Transverse colon (tissue), 4 donors: Measurements from ENCODE around the gene ZHX3.

Experiments
- CTCF ChIP-seq, 5 experiments: fragments of 200-600 bp in 3 of 5; fragments of 450-650 bp in 2 of 5; sonication (generic) in 3 of 5; IDR thresholded peaks; 1 replicate in 2 of 5; 2 replicates in 3 of 5; pipeline ENCODE4 v1.5.1; 2016 to 2017; ENCODE audit warnings: antibody characterized with exemption in 5 of 5, inconsistent platforms in 3 of 5, mild to moderate bottlenecking in 2 of 5, moderate library complexity in 1 of 5
- EP300 ChIP-seq: sonication (generic); formaldehyde crosslinking; IDR thresholded peaks from one replicate; pipeline ENCODE4 v1.6.1; 2017; ENCODE audit warnings: antibody characterized with exemption, low read depth
- POLR2AphosphoS5 ChIP-seq, 3 donors: sonication (generic); formaldehyde crosslinking; IDR thresholded peaks; one replicate each; pipeline ENCODE4 v1.6.1; 2016; ENCODE audit warnings: antibody characterized with exemption in 3 of 3

DNA sequence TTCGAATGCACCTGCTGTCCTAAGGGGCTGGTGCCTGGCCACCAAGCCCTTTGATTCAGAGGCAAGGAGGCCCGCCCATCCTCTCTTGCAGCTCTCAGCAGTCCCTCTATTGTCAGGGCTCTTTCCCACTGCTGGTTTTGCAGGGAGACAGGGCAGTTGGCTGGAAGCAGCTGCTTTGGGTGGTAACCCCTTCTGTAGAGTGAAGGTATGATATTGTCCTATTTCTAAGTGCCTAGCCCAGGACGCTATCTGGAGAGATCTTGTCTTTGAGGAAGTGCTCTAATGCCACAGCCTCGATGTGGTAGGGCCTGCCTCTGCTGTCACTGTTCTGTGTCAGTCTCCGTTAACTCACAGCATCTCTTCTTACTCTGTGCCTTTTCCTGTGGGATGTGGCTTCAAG is 174.6 kb downstream of the ZHX3 start:
- no peak for TF ChIP-seq CTCF (IDR thresholded peaks at IDR 0.05)
- TF ChIP-seq POLR2AphosphoS5 (IDR thresholded peaks at IDR 0.05) = no peak
- no peak for TF ChIP-seq EP300
